B cell (primary cell): Measurements from ENCODE around the gene PITPNB.

Experiments
- EZH2 ChIP-seq: IDR thresholded peaks from 2 replicates; pipeline ENCODE4 v1.6.1; 2012; ENCODE audit warnings: borderline replicate concordance, low read depth, mild to moderate bottlenecking, moderate library complexity, low read length; ENCODE audit not compliant: insufficient read depth, poor library complexity, severe bottlenecking
- TF ChIP-seq, protein P1 (sequence below): fragments of 200-600 bp; IDR thresholded peaks from one replicate; pipeline ENCODE4 v1.8.0; 2022; ENCODE audit warnings: antibody characterized with exemption, mild to moderate bottlenecking

DNA sequence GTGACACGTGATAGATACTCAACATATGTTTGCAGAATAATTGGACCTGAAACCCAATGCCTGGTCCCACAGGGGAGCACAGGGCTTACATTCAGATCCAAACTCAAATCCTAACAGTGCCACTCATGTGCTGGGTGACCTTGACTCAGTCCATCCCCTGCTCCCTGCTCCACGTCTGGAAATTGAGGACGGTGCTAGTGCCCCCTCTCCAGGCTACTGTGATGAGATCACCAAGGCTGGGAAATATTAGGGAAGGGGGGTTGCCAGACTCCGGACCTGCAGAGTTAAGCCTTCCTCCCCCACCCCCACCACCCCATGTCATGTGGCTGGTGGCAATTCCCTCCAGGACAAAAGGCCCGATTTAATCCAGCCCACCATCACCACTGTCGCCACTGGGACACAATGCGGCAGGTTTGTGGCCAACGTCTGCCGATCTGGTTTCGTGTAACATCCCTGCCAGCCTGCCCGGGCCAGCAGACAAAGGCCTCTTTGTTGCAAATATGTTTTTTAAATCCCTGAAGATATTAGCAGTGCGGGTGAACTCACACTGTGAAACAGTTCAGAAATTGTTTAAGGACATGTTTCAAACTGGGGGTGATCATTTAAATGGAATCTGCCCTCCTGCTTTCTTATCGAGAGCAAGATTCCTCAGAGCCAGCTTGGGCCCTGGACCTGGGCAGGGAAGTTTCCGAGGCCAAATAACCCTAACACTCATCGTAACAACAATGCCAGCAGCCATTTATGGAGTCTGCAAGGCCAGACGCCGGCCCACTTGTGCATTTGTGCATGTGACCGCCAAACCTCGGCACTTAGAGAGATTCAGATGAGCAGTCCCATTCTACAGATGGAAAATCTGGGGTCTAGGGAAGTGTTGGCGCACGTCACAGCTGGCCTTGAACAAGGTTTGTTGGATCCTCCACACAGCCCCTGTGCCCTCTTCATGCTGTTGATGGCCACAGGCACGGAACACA lies 97.9 kb downstream of the PITPNB start:
- TF ChIP-seq, protein P1, sequence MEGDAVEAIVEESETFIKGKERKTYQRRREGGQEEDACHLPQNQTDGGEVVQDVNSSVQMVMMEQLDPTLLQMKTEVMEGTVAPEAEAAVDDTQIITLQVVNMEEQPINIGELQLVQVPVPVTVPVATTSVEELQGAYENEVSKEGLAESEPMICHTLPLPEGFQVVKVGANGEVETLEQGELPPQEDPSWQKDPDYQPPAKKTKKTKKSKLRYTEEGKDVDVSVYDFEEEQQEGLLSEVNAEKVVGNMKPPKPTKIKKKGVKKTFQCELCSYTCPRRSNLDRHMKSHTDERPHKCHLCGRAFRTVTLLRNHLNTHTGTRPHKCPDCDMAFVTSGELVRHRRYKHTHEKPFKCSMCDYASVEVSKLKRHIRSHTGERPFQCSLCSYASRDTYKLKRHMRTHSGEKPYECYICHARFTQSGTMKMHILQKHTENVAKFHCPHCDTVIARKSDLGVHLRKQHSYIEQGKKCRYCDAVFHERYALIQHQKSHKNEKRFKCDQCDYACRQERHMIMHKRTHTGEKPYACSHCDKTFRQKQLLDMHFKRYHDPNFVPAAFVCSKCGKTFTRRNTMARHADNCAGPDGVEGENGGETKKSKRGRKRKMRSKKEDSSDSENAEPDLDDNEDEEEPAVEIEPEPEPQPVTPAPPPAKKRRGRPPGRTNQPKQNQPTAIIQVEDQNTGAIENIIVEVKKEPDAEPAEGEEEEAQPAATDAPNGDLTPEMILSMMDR = no peak
- no peak for TF ChIP-seq EZH2
